Activated CD8-positive, alpha-beta memory T cell treated with anti-CD3 and anti-CD28 coated beads for 4 hours (primary cell): Measurements from ENCODE around the gene ODAD2.
"Not testable (repeated sequence)": the region's sequence is repeated elsewhere in the genome, so short reads cannot be mapped to it uniquely, and the experiment has no call there.

Source experiments
- DNase-seq, 2 donors: peaks; one replicate each; pipeline ENCODE4 v3.0.0-alpha.2; 2020; ENCODE audit warnings: low read depth in 2 of 2

Gene ODAD2

DNA sequence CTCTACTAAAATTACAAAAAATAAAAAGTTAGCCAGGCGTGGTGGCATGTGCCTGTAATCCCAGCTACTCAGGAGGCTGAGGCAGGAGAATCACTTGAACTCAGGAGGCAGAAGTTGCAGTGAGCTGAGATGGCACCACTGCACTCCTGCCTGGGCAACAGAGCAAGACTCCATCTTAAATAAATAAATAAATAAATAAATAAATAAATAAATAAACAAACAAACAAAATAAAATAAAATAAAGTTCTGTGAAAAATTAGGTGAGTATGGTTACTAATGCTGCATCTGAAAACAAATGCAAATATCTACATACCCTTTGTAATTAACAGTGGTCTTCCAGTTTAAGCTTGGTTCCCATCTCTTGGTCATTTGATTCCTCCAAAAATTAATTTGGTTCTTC lies 28.1 kb downstream of the ODAD2 start:
- not testable (repeated sequence) for DNase-seq

DNA sequence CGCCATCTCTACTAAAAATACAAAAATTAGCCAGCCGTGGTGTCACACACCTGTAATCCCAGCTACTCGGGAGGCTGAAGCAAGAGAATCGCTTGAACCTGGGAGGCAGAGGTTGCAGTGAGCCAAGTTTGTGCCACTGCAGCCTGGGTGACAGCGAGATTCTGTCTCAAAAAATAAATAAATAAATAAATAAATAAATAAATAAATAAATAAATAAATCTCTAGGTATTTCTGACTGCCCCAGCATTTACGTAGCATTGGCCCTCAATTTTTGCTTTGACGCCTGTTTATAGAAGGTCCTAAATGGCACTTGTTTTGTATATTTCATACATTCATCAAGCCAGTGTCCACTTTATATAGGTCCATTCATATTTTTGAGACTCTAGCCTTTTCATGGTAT lies 28.9 kb downstream of the ODAD2 start:
- not testable (repeated sequence) for DNase-seq

DNA sequence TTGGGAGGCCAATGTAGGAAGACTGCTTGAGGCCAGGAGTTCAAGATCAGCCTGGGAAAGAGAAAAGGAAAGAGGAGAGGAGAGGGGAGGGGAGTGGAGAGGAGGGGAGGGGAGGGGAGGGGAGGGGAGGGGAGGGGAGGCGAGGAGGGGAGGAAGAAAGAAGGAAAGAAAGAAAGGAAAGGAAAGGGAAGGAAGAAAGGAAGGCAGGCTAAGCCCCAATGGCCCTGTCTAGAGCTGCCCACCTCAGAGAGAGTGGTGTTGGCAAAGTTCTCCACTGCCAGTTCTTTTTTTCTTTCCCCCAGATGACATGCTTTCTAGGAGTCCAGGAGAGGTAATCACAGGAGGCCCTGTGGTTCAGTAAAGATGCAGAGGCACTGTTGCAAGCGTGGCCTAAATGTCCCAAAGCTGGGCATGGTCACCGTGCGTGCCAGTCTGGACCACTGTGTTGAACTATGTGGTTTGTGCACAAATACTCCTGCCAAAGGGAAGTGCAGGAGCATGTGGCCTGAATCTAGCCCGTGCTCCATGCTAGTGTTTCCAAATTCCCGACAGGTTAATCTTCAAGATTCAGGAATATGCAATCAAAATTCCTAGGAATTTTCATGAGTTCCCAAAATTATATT lies 39.7 kb downstream of the ODAD2 start:
- no peak for DNase-seq

DNA sequence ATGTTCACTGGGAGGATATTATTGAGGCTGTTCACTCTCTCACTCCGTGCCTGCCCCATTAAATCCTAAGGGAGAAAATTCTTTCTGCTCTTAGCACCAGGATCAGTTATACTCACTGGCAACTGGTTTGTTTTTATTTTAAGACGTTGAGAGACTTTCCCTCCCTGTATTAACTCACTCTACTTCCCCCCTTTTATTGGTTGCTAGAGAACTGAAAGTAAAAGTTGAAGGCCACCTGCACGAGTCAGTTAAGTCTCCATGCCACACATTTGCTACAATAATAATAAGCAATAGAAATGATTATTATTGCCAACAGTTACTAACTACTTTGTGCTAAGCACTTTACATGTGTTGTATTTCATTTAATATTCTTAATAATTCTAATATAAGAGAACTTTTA lies 40.5 kb downstream of the ODAD2 start:
- not testable (repeated sequence) for DNase-seq

DNA sequence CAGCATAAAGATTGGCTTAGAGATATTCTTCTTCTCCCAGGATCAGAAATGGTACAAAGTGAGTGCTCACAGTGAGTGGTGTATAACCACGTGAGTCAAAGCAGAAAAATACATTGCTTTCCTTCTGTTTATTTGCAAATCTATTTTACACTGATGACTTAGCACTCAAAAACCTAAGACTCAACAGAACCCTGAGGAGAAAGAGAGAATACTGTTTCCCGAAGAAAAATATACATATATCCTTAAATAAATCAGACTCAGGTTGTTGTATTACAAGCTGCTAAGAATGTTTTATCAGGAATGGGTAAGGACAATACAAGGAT lies 48.7 kb downstream of the ODAD2 start:
- no peak for DNase-seq

DNA sequence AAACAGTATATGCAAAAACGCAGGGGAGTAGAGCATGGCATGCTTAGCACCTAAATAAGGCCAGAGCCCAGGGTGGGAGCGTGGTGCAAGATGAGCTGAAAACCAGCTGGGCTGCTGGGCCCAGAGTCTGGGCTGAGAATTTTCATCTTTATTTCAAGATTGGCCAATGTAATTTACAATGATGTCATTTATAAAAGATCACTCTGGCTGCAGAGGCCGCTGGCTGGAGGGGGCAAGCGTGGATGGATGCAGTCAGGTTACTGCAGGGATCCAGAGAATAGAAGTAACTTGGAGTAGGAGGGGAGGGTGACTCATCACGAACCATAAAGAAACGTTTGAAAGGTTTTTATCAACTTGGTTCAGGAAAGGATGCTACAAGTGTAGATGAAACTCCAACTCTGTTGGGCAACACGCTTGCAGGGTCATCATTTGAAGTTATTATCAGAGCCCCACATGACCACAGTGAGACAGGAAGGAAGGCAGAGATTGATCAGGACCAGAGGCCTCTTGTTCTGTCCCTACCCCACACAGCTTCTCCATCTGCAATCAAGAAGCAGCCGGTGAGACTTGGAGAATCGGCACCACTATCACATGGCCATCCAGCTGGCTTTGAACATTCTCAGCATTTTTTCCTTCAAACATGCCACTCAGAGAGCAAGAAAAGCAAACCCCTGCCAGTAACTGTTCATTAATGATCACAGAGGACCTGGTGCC lies 49.2 kb downstream of the ODAD2 start:
- no peak for DNase-seq

DNA sequence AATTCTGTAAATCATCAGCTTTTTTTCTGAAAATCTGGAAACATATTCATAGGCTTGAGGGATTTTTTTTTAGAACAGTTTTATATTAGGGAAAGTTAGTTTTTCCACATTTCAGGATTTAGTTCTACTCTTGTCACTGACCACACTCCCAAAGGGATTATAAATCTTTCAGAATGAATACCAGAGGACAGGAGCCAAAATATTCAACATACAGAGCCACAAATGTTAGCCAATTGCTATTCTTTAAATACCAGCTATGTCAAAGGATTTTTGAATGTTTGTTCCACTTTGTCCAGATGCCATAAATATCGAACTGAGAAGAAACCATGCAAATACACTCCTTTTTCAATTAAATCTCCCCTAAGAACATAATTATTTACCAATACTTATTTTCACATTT lies 50.7 kb downstream of the ODAD2 start:
- DNase-seq, result no peak

DNA sequence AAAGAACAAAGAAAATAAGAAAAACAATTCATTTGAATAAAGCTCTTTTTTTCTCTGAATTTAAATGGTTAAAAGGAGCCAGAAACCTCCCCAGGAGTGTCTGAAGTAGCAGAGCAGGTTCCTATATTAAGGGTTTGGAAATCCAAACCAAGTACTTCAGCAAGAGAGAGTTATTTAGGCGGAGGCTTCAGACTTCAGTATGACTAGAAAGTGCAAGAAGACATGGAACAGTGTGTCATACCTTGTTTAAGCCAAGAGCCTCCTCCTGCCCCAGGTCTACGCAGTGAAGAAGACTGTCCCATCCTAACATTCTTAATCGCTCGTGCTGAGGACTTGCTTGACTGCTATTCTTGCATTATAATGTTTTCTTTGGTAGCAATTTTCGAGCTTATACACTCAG lies 51.3 kb downstream of the ODAD2 start:
- DNase-seq, result no peak

DNA sequence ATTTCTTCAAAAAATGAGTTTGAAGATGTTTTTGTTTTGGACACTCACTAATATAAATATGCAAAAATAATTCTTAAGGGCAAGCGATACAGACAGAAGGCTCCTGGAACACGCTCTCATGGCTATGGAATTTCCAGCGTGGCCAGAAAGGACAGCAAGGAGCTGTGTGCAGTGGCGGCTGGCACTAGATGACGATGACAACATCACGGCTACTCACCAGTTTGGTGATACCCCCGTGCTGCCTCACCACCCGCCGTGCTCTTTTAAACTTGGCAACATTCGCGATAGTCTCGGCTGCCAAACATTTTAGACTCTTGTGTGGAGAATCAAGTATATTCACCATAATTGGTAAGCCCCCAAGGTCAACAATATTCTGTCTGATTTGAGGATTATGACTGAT lies 54.9 kb downstream of the ODAD2 start:
- DNase-seq, result no peak

DNA sequence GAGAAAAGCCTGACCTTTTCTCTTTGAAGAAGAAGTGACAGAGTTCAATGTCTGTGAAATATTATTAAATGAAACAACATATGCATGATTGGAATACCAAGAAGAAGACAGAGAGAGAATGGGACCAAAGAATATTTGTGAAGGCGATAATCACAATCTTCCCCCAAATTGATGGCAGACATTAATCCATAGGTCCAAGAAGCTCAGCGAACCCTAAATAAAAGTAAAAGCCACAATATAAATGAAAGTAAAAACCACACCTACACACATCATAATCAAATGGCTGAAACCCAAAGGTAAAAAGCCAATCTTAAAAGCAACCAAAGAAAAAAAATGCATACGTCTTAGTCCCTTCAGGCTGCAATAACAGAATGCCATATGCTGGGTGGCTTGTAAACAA lies 84.0 kb downstream of the ODAD2 start:
- no peak for DNase-seq

DNA sequence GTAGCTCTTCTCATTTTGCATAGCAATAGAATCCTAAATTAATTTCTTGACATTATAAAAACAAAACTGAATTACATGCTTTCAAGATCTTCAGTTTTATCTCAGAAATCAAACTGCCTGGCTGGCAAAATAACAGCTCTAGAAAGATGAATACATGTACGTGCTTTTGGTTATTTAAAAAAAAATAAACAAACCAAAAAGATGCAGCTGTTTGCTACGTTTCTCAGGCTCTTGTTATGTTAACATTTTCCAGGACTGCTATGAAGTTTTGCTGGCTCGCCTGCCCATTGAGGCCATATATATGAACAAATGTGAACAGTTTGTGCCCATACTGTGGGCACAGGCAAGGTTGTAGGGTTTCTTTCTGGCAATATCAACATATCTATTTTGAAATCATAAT lies 86.6 kb downstream of the ODAD2 start:
- DNase-seq, result no peak

DNA sequence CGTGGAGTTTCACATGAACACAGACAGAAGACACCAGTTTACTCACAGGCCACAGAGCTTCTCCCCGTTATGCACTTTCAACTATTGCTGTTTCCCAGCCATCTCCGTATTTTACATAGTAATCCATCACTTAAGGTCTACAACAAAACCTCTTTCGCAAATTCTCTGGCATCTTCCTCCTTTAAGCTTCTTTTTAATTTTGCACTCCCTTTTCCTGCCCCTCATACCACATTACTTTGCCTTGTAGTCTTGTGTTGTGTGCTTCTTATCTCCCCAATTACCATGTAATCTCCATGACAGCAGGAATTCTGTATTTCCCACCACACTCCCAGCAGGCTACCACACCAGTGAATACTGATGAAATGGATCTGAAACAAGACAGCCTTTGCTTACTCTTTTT lies 87.3 kb downstream of the ODAD2 start:
- DNase-seq, result no peak

DNA sequence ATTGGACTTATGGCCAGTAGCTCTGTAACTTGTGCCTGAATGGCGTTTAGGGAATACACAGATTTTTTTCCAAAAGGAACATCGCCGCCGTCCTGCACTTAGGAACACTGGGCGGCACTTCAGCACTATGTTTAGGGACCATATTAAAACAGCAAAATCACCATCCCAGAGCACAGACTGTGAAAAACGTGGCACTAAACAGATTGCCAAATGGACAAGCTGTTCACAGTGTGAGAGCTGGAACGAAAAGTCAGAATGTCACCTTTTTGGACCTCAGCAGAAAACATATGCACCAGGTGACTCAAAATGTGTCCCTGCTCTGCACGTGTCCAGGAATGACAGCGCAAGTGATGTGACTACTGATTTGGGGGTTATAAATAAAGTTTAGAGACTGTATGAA lies 87.9 kb downstream of the ODAD2 start:
- no peak for DNase-seq

DNA sequence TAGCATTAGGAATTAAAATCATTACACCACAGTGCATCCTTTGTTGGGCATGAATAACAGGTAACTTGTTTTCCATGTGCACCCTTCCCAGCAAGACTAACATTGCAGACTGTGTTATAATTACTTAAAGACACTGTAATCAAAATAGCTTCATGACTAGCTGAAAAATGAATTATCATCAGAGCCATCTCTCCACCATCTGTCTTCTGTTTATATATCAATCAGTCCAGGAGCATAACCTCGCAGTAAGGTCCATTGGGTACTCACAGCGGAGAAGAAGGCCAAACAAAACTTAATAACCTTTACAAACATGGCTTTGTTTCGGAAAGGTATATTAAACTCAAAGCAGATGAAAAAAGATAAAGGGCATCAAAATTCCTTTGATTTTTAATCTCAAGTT lies 90.6 kb downstream of the ODAD2 start:
- no peak for DNase-seq

DNA sequence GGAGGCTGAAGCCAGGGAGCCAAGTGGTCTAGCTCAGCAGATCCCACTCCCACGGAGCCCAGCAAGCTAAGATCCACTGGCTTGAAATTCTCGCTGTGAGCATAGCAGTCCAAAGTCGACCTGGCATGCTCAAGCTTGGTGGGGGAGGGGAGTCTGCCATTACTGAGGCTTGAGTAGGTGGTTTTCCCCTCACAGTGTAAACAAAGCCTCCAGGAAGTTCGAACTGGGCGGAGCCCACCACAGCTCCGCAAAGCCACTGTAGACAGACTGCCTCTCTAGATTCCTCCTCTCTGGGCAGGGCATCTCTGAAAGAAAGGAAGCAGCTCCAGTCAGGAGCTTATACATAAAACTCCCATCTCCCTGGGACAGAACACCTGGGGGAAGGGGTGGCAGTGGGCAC lies 99.4 kb downstream of the ODAD2 start:
- DNase-seq, result not testable (repeated sequence)

DNA sequence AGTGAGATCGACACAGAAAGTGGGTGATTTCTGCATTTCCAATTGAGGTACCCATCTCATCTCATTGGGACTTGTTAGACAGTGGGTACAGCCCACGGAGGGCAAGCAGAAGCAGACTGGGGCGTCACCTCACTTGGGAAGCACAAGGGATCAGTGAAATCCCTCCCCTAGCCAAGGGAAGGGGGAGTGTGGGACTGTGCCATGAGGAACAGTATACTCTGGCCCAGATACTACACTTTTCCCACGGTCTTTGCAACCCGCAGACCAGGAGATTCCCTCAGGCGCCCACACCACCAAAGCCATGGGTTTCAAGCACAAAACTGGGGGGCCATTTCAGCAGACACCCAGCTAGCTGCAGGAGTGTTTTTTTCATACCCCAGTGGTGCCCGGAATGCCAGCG lies 99.8 kb downstream of the ODAD2 start:
- no peak for DNase-seq

DNA sequence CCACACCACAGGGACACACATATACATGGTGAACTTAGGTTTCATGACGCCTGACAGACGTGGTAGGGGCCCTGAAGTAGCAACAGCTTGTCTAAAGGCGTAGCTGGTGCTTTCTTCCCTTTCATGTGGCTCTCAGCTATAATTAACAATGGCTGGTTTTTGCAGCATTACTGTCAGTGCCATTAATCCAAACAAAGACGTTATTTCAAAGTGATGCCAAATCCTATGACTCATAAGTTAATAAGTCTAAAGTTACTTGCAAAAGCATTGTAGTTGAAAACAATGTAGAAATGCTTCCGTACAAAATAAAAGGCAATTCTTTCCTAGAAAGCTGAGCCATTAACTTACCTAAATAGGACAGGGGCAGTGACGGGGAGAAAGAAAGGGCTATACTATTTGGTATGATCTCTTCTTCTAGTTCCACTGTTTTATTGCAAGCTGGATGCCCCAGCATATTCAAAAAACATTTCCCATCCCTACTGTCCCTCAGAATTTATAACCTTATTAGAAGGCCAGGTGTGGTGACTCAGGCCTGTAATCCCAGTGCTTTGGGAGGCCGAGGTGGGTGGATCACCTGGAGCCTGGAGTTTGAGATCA lies 105.4 kb downstream of the ODAD2 start:
- DNase-seq, result no peak

DNA sequence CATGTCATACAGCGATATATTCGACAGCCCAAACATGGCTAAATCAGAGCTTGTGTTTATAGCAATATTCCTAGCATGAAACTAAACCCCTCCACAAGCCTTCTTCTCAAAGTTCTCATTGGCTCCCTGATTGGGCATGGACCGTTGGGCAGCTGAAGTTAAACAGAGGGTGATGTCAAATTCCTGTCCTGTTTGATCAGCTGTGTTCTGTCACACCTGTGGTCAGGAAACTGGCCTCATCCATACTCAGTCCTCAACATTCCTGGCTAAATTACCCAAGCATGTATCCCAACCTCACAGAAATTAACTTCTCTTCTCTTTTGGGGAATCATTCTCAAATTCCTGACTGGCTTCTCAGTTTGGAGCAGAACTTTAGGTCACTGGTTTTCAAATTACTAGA lies 107.9 kb downstream of the ODAD2 start:
- DNase-seq, result no peak

DNA sequence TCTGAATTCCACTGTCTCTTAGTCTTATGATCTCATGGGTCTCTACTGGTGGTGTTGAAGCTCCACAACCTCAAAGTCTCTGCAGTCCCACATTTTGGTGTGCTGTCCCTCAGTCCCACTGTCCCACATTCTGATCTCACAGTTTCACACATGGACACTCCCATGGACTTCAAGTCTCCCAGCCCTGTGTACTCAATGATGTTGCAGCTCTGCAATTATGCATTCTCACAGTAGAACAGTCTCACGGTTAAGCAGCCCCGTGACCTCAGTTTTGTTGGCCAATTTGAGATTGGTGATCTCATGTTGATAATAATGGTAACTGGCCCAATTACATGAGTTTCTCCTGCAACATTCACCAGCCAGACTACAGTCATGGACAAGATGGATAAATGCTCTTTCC lies 109.4 kb downstream of the ODAD2 start:
- no peak for DNase-seq

DNA sequence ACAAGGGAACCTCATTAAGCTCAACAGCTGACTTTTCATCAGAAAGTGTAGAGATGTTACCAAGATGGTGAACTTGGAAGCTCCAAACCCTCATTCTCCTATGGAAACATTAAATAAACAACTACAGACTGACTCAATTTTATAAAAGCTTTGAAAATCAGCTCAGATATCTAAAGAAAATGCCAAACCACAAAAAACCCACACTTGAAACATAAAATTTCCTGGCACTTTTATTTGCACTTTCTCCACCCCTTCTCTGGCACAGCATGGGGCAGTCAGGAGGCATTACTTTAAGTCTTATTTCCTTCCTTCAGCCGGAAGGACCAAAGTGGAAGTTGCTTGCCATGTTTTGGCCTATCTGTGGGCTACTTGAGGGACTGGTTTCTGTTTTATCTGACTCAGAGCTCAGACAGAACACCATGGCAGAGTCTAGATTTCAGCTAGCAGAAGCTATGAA lies 114.7 kb downstream of the ODAD2 start:
- no peak for DNase-seq

DNA sequence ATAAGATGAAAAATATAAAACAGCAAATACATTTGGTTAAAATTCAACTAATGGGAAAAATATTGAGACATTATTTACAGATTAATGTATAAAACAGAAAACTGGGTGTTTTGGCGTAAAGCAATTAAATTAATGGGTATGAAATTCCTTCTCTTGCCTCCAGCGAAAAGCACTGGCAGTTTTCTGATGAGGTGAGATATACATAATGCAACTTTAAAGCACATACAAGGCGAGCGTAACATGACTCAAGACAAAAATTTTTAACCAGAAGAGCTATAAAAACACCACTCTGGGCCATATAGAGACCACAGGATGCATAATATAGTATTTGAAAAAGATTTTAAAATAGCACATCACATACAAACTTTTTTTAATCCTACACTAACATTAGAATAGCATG lies 120.6 kb downstream of the ODAD2 start:
- DNase-seq, result no peak

DNA sequence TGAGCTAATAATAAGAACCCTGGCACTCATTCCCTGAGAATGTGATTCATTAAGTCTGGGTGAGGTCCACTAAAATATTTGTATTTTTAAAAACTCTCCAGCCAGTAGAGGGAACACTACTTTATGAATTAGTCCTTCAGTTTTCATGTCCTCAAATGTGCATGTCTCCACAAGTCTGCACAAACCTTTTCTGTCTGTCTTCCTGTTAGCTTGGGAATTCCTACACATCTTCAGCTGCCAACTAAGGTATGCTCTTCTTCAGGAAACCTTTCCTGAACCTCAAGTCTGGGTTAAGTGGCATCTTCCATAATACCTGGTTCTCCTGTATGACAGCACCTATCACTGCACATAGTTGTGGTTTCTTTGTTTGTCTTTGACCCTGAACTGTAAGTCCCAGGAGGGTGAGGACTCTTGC lies 133.7 kb downstream of the ODAD2 start:
- DNase-seq, result no peak

DNA sequence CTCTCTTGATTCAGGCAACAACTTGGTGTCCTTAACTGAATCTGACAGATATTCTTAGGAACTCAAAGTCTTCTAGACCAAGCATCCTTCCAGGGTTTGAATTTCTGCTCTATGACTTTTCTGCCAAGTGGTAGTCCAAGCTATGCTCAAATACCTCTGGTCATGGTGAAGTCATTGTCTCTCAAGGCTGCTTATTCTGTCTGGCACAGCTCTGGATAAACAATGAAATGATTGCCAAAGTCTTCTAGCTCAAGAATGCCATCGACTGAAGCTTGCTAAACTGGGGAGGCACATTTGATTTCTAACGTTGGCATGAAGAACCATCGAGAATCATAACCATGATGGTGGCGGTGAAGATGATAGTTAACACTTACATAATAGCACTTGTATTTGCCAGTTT lies 137.1 kb downstream of the ODAD2 start:
- DNase-seq, result no peak

DNA sequence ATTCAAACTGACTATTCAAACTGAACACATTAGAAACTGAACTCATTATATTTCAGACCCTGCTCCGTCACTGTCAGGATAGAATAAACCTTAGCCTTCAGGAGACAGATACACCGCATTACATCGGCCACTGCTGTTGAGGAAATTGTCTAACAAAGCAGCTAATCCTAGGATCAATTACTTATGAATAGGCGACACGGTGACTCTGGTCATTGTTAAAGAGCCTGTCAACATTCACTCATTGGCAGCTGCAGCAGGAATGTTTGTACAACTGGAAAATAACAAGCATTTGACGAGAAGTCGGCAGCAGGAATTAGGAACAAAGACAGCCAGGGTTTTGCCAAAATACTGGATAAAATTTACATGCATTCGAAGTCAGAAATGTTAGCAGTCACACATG lies 141.3 kb downstream of the ODAD2 start:
- DNase-seq, result no peak
